CD1c-positive myeloid dendritic cell (primary cell): ENCODE results near the gene NR1D2.
"Not testable (repeated sequence)": the region's sequence is repeated elsewhere in the genome, so short reads cannot be mapped to it uniquely, and the experiment has no call there.

ENCODE experiments used
- DNase-seq: peaks from one replicate; pipeline ENCODE4 v3.0.0-alpha.2; 2016; ENCODE audit errors: extremely low spot score

Gene NR1D2

GRCh38 chr3:23944861-23945662, at the start of gene NR1D2:
NR1D2 (plus strand) TSS chr3:23945286; CDS start chr3:23945579, 293 bp downstream.
- peak; percentile 91 for DNase-seq

GRCh38 chr3:23900744-23901143, 44.3 kb upstream of the NR1D2 start:
- DNase-seq, result no peak

GRCh38 chr3:23904545-23904944, 40.5 kb upstream of the NR1D2 start:
- no peak for DNase-seq

- DNase-seq, result no peak
Observed at GRCh38 chr3:23909341-23909740, 35.7 kb upstream of the NR1D2 start.

- no peak for DNase-seq
Observed at GRCh38 chr3:23911397-23911796, 33.7 kb upstream of the NR1D2 start.

- DNase-seq, result not testable (repeated sequence)
Observed at GRCh38 chr3:23912335-23912734, 32.8 kb upstream of the NR1D2 start.

- DNase-seq, result no peak
Observed at GRCh38 chr3:23913182-23913581, 31.9 kb upstream of the NR1D2 start.

- DNase-seq, result no peak
Observed at GRCh38 chr3:23913873-23914743, 31.0 kb upstream of the NR1D2 start.

- DNase-seq, result peak; percentile 43
Observed at GRCh38 chr3:23915537-23916108, 29.5 kb upstream of the NR1D2 start.

- DNase-seq, result peak; percentile 15
Observed at GRCh38 chr3:23916152-23916885, 28.8 kb upstream of the NR1D2 start.

- peak; percentile 98 for DNase-seq
Observed at GRCh38 chr3:23916886-23917678, 28.0 kb upstream of the NR1D2 start, which contains the start of the genes NKIRAS1 and RPL15. NKIRAS1 (minus strand) TSS chr3:23916990; CDS start chr3:23910904, 6,086 bp downstream. RPL15 (plus strand) TSS chr3:23917132; CDS start chr3:23917860, 728 bp downstream.

- DNase-seq, result not testable (repeated sequence)
Observed at GRCh38 chr3:23917679-23918303, 27.3 kb upstream of the NR1D2 start.

GRCh38 chr3:23918331-23918730, 26.8 kb upstream of the NR1D2 start:
- not testable (repeated sequence) for DNase-seq

- DNase-seq, result no peak
Observed at GRCh38 chr3:23919628-23920027, 25.5 kb upstream of the NR1D2 start.

- no peak for DNase-seq
Observed at GRCh38 chr3:23920151-23920655, 24.9 kb upstream of the NR1D2 start.

GRCh38 chr3:23921052-23921511, 24.0 kb upstream of the NR1D2 start:
- DNase-seq, result no peak

GRCh38 chr3:23923786-23924185, 21.3 kb upstream of the NR1D2 start:
- no peak for DNase-seq

GRCh38 chr3:23926246-23926645, 18.8 kb upstream of the NR1D2 start:
- no peak for DNase-seq

- DNase-seq, result no peak
Observed at GRCh38 chr3:23926736-23927135, 18.4 kb upstream of the NR1D2 start.

- DNase-seq, result peak; percentile 57
Observed at GRCh38 chr3:23928524-23928923, 16.6 kb upstream of the NR1D2 start.
